Measurements from ENCODE around the gene VAC14.

VAC14 gene

DNA sequence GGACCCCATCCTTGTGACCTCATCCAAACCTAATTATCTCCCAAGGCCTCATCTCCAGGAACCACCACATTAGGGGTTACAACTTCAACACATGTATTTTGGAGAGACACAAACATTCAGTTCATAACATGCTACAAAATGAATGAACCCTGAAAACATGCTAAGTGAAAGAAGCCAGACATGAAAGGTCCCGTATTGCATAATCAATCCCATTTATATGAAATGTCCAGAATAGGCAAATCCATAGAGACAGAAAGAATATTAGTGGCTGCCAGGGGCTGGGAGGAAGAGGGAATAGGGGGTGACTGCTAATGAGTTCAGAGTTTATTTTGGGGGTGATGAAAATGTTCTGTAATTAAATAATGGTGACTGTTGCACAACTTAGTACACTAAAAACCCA is 158.3 kb downstream of the VAC14 start:
- DNase-seq (ENCODE audit: low spot score): no peak

DNA sequence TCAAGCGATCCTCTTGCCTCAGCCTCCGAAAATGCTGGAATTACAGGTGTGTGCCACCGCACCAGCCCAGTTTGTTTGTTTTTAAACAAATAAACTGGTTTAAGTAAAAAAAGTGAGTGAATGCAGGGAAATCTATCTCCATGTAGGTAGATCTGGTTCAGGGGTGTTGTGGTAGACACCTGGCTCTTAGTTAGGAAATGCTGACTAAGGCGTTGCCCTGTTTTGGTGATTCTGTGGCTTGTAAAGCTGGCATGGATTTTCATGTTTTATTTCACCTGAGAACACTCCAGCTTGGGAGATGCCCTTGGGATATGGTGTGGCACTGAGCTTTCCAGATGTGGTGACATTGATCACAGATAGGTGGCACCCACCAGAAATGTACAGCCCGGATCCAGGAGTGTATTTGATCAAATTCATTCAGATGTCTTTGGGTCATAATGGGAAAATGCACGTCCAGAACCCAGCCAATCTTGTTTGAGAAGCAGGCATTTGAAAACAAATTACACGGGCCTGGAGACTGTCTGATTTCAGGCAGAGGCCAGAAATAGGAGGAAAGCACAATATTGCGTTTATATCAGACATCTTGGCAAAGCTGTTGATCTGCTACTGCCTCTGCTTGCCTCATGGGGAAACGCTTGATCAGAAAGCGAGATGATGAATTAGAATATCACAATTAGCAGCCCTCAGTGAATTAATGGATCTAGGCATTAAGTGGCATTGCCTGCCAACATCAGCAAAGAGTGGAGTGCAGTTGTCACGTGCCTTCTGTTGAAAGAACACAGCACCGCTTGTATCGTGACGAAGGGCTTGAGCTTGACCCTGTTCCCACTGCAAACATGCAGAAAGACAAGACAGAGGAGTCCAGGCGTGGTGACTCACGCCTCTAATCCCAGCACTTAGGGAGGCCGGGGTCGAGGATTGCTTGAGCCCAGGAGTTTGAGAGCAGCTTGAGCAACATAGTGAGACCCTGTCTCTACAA is 161.9 kb downstream of the VAC14 start:
- DNase-seq (ENCODE audit: low spot score): no peak
